Activated T-cell treated with anti-CD3 and anti-CD28 coated beads, Interleukin-2, amount 50 U/mL, for 48 hours (primary cell): ENCODE results near the gene CLVS2.

Experiments
- DNase-seq, 2 experiments: peaks; one replicate each; pipeline ENCODE4 v3.0.0-alpha.2; 2020

The CLVS2 gene, protein sequence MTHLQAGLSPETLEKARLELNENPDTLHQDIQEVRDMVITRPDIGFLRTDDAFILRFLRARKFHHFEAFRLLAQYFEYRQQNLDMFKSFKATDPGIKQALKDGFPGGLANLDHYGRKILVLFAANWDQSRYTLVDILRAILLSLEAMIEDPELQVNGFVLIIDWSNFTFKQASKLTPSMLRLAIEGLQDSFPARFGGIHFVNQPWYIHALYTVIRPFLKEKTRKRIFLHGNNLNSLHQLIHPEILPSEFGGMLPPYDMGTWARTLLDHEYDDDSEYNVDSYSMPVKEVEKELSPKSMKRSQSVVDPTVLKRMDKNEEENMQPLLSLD

GRCh38 chr6:122995921-122996793 is at the start of gene CLVS2:
Gene CLVS2 (plus strand): TSS chr6:122996235. CDS start chr6:122997778, 1,543 bp downstream.
- peak in 1 of 2 experiments; percentile 13 for DNase-seq

GRCh38 chr6:122947355-122947754 is 48.7 kb upstream of the CLVS2 start:
- no peak for DNase-seq

- no peak for DNase-seq
Observed at GRCh38 chr6:122953766-122954165, 42.3 kb upstream of the CLVS2 start.

DNA sequence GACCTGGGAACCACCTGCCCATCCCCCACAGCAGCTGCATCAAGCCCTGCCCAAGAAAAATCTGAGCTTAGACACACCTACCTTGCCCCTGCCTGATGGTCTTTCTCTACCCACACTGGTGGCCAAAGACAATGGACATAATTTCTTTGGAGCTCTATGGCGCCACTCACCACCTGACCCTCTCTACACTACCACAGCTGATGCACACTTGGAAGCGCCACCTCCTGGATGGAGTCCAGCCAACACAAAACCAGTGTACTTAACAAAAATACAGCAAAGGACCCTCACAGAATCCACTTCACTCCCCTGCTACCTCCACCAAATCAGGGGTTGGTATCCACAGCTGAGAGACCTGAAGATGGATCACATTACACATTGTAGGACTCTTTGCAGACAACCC is 39.7 kb upstream of the CLVS2 start:
- DNase-seq = no peak

DNA sequence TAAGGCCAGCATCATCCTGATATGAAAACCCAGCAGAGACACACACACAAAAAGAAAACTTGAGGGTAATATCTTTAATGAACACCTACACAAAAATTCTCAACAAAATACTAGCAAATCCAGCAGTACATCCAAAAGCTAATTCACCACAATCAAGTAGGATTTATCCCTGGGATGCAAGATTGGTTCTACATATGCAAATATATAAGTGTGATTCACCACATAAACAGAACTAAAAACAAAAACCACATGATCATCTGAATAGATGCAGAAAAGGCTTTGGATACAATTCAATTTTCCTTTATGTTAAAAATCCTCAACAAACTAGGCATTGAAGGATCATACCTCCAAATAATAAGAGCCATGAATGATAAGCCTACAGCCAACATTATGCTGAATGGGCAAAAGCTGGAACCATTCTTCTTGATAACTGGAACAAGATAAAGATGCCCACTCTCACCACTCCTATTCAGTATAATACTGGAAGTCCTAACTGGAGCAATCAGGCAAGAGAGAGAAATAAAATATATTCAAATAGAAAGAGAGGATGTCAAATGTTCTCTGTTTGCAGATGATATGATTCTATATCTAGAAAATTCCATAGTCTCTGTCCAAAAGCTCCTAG is 33.9 kb upstream of the CLVS2 start:
- no peak for DNase-seq

DNA sequence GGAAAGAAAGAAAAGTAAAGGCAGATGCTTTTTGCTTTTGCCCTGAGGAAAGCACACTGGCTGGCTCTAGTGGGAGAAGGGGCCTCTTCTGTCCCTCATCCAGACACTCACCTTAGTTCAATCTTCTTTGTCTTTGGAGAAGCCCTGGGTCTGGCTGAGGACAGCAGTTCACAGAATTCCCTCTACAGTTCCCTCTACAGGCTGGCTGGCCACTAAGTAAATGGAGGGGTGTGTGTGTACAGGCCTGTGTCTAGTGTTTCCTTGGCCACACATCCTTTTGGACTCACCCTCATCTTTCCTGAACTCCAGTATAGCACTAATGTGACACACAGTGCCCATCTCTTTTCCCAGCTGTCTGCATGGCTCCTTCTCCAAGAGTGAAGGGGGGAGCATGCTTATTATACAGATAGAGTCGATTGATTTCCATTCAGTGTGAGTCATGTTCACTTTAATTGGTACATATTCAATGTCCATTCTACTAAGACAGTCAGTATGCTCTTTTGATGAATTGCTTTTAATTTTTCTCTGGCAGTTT is 26.0 kb upstream of the CLVS2 start:
- no peak for DNase-seq

GRCh38 chr6:122977180-122977579 is 18.9 kb upstream of the CLVS2 start:
- no peak for DNase-seq

DNA sequence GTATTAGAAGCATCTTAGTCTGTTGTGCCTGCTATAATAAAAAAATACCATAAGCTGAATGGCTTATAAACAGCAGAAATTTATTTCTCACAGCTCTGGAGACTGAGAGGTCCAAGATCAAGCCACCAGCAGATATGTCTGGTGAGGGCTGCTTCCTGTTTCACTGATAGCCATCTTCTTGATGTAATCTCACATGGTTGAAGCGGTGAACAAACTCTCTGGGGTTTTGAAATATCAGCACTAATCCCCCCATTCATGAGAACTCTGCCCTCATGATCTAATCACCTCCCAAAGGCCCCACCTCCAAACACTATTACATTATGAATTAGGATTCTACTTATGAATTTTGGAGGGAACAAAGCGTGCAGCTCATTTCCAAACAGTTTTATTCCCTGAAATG is 11.6 kb upstream of the CLVS2 start:
- no peak for DNase-seq

DNA sequence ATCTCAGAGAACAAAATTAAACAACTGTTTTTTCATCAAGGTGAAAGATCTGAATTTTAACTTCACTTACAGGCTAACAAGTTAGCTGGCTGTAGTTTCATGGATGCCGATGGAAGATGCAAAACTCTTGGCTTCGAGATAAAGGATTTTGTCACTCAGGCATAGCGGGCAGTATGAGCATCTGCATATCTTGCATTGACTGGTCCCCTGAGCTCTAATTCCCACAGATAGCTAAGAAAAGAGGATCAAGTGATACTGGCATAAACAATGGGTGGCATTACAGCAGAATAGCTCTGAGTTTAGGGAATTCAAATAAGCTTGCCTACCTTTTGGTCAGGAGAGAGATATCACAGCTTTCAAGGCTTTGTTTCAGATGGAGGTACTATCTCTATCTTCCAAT is 1.8 kb upstream of the CLVS2 start:
- no peak for DNase-seq

- DNase-seq = no peak
Observed at GRCh38 chr6:122996794-122997505, 915 bp downstream of the CLVS2 start.

GRCh38 chr6:122997541-122998150 is 1.6 kb downstream of the CLVS2 start:
- no peak for DNase-seq

- DNase-seq = no peak
Observed at GRCh38 chr6:122998403-122998975, 2.5 kb downstream of the CLVS2 start.

DNA sequence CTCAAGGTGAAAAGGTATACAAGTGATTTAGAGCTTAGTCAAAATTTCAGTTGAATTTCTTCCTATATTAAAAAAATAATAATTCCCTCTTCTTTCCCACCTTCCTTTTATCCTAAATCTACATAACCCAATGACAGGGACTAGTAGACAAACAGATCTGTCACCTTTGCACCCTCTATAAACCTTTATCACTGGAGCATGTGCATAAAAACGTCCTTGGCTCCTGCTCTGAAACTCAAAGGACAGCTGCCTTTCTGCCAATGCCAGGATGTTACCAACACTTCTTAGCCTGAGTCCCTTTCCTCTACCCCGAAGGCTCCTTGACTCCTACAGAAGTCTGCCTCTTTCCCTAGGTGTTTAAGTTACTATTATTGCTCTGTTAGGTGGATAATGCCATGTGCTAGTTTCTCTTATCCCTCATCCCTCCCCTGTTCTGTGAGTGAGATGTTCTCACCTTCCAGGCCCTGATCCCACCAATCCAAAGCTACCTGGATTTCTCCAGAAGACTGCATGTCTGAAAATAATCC is 4.3 kb downstream of the CLVS2 start:
- DNase-seq = no peak

GRCh38 chr6:123001540-123001939 is 5.5 kb downstream of the CLVS2 start:
- no peak for DNase-seq

GRCh38 chr6:123007885-123008284 is 11.8 kb downstream of the CLVS2 start:
- no peak for DNase-seq

- DNase-seq = no peak
Observed at GRCh38 chr6:123009059-123009458, 13.0 kb downstream of the CLVS2 start.

GRCh38 chr6:123014835-123015234 is 18.8 kb downstream of the CLVS2 start:
- DNase-seq = no peak

DNA sequence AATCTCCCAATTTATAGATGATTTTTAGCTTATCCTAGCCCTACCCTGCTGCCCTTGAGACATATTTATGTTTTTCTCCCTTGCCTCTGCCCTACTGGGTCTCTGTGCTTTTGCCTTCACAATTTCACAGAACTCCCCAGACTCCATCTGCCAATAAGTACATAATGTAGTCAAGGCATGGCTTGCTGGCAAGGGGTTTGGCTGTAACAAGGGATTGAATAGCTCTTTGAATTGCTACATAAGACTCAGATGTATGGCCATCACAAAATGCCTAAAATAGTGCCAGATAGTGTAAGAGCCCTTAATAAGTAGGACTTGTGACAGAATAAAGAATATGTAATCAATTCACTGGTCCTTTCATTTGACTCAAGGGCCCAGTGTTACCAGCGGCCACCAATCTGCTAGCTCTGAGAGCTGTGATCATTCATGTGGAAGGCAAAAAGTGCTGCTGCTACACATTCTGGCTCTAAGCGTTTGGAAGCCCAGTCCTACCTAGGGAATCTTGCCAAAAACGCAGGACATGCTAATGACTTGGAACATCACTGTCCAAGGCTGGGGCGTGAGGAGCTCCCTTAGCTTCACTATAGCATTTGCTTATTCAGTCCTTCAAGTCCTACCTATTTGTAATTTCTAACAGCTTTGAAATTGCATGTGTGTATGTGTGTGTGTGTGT is 20.5 kb downstream of the CLVS2 start:
- no peak for DNase-seq

DNA sequence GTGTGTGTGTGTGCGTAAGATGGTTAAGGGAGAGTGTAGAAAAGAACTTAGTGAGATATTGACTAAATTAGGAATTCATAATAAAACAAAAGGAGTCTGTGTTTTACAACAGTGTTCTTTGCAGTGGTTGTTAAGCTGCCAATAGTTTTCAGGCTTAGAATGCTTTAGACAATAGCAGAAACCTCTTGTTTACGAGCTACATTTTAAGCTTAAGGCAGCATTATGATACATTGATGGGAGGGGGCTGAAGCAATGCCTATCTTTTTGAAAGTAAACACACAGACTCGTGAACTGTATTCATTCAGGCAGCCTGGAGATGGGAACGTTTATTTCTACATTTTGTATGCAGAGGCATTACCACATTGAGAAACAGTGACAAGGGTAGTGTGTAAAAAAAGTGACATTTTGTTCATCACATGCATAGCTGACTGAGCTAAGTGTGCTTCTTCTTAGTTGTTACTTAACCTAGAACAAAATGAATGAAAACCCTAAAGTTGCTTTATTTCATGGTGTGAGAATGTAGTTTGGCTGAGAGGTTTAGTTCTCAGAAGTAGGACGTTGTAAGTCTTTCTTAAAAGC is 21.2 kb downstream of the CLVS2 start:
- no peak for DNase-seq

DNA sequence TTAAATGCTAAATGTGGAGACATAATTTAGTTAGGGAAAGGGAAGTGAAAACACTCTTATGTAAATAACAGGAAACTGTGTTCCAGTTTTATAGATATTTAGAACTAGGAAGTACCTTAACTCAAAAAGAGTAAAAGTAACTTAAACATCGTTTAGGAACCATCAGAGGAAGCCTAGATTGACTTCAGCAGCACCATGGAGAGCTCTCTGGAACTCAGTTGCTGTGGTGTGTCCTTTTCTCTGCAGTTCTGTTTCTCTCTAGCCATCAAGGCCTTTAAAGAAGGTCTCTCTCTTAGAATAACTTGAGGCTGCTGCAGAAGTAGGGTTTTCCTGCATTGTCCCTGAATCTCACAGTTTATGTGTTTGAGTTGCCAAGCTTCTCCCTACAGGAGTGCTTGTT is 26.9 kb downstream of the CLVS2 start:
- no peak for DNase-seq

DNA sequence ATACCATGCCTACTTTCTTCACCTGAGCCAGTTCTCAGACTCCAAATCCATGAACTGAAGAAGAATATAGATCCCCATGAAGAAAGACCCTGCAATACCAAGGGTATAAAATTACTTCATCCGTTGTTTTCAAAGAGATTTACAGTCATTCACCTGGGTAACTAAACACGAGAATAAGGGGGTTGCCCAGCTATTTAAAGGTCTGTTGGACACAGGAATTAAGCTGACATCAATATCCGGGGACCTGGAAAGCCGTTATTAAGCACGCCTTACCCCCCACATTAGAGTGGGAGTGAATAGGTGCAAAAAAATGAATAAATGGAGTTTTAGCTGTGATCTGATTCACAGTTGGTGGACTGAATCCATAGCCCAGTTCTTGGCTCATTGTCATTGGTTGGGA is 28.9 kb downstream of the CLVS2 start:
- no peak for DNase-seq
